ENCODE data around the gene MTHFD1L.

GRCh38 chr6:150953851-150954250 lies 88.3 kb downstream of the MTHFD1L start:
- TF ChIP-seq, protein P1, sequence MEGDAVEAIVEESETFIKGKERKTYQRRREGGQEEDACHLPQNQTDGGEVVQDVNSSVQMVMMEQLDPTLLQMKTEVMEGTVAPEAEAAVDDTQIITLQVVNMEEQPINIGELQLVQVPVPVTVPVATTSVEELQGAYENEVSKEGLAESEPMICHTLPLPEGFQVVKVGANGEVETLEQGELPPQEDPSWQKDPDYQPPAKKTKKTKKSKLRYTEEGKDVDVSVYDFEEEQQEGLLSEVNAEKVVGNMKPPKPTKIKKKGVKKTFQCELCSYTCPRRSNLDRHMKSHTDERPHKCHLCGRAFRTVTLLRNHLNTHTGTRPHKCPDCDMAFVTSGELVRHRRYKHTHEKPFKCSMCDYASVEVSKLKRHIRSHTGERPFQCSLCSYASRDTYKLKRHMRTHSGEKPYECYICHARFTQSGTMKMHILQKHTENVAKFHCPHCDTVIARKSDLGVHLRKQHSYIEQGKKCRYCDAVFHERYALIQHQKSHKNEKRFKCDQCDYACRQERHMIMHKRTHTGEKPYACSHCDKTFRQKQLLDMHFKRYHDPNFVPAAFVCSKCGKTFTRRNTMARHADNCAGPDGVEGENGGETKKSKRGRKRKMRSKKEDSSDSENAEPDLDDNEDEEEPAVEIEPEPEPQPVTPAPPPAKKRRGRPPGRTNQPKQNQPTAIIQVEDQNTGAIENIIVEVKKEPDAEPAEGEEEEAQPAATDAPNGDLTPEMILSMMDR (IDR thresholded peaks at IDR 0.05): no peak
- no peak for TF ChIP-seq POLR2A (IDR thresholded peaks at IDR 0.05)

All from body of pancreas (tissue), 4 donors.